GM21737 (cell line): ENCODE measurements around the gene MRPL42.
"Not testable (repeated sequence)": the region's sequence is repeated elsewhere in the genome, so short reads cannot be mapped to it uniquely, and the experiment has no call there.

Experiments used
- ATAC-seq: cut with Tn5 transposase; IDR thresholded peaks from one replicate; pipeline ENCODE4 v1.9.1; 2021; ENCODE audit warnings: mild to moderate bottlenecking, moderate library complexity; ENCODE audit not compliant: unreplicated experiment

Gene MRPL42

GRCh38 chr12:93497456-93497855, 30.1 kb downstream of the MRPL42 start:
- no peak for ATAC-seq

- not testable (repeated sequence) for ATAC-seq
Measured at GRCh38 chr12:93498813-93499212, 31.5 kb downstream of the MRPL42 start.

- ATAC-seq: no peak
Measured at GRCh38 chr12:93500201-93500600, 32.9 kb downstream of the MRPL42 start.

- no peak for ATAC-seq
Measured at GRCh38 chr12:93500667-93501066, 33.4 kb downstream of the MRPL42 start.

- no peak for ATAC-seq
Measured at GRCh38 chr12:93502802-93503623, 35.7 kb downstream of the MRPL42 start.

- no peak for ATAC-seq
Measured at GRCh38 chr12:93507165-93507564, 39.9 kb downstream of the MRPL42 start.

- ATAC-seq: no peak
Measured at GRCh38 chr12:93509506-93509905, 42.2 kb downstream of the MRPL42 start.

- ATAC-seq: no peak
Measured at GRCh38 chr12:93514853-93515252, 47.5 kb downstream of the MRPL42 start.

- ATAC-seq: no peak
Measured at GRCh38 chr12:93518725-93519124, 51.4 kb downstream of the MRPL42 start.

GRCh38 chr12:93519859-93520258, 52.5 kb downstream of the MRPL42 start:
- no peak for ATAC-seq

GRCh38 chr12:93520454-93520853, 53.1 kb downstream of the MRPL42 start:
- ATAC-seq: no peak

GRCh38 chr12:93521225-93522080, 54.1 kb downstream of the MRPL42 start:
- ATAC-seq: no peak

GRCh38 chr12:93524386-93525133, 57.2 kb downstream of the MRPL42 start:
- no peak for ATAC-seq

- ATAC-seq: no peak
Measured at GRCh38 chr12:93526786-93527428, 59.6 kb downstream of the MRPL42 start.

- ATAC-seq: no peak
Measured at GRCh38 chr12:93530358-93530757, 63.0 kb downstream of the MRPL42 start.

GRCh38 chr12:93533310-93533709, 66.0 kb downstream of the MRPL42 start:
- ATAC-seq: no peak

- peak; percentile 29 for ATAC-seq
Measured at GRCh38 chr12:93536111-93536765, 68.9 kb downstream of the MRPL42 start.

GRCh38 chr12:93536766-93537488, 69.6 kb downstream of the MRPL42 start:
- ATAC-seq: peak; percentile 92

- no peak for ATAC-seq
Measured at GRCh38 chr12:93537769-93538168, 70.5 kb downstream of the MRPL42 start.

GRCh38 chr12:93539821-93540220, 72.5 kb downstream of the MRPL42 start:
- no peak for ATAC-seq
